HG03045 (cell line): ENCODE data around the gene ZFYVE28.
"Not testable (repeated sequence)": the region's sequence is repeated elsewhere in the genome, so short reads cannot be mapped to it uniquely, and the experiment has no call there.

ENCODE experiments used
- ATAC-seq: cut with Tn5 transposase; IDR thresholded peaks from one replicate; pipeline ENCODE4 v1.9.1; 2021; ENCODE audit warnings: mild to moderate bottlenecking, moderate library complexity; ENCODE audit not compliant: unreplicated experiment

ZFYVE28 gene

GRCh38 chr4:2231082-2231481 lies 187.4 kb downstream of the ZFYVE28 start:
- ATAC-seq, result no peak

GRCh38 chr4:2226261-2226660 lies 192.2 kb downstream of the ZFYVE28 start:
- ATAC-seq, result no peak

DNA sequence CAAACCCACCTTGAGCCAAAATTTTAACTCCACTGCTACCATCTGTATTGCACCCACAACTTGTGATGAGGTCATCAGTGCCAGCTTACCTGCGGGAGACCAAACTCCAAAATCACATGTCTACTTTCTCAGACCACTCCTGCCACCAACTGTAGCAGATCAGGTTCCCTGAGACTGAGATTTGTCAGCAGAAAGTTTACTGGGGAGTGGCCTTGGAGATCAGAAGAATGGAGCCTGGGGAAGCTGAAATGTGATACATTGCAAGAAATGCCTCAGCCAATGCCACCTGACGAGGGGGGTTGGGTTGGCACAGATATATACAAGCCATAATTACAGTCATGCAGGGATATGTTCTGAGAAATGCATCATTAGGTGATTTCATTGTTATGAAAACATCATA lies 195.6 kb downstream of the ZFYVE28 start:
- ATAC-seq, result no peak

DNA sequence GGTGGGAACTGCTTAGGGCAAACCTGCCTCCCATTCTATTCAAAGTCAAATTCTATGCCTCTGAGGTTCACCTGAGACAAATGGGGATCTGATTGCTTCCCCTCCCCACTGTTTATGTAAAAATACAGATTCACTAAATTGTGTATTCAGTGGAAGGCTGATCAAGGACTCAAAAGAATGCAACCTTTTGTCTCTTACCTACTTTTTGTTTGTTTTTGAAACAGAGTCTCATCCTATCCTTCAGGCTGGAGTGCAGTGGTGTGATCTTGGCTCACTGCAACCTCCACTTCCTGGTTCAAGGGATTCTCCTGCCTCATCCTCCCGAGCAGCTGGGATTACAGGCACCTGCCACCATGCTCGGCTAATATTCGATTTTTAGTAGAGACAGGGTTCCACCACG lies 197.1 kb downstream of the ZFYVE28 start:
- ATAC-seq, result not testable (repeated sequence)

GRCh38 chr4:2220016-2220630 lies 198.3 kb downstream of the ZFYVE28 start:
- no peak for ATAC-seq
